ENCODE results near the gene TDRD7. TPM values are rescaled to one million over a fixed set of nuclear protein-coding genes. Genes with fewer than 3 reads are reported as not detected.

Gene TDRD7
- polyA plus RNA-seq, 1 donor = 23.0 TPM

GRCh38 chr9:97398999-97399758, 12.7 kb upstream of the TDRD7 start:
- no CpG with 5 or more reads among the region's 20 CpGs for WGBS (ENCODE audit: insufficient coverage, low lambda C conversion rate)
- no peak overlapping the region for H3K4me3 ChIP-seq (ENCODE audit: low read length)
- H3K27me3 ChIP-seq (ENCODE audit: control insufficient read depth, insufficient read depth, low read length) = no peaks in the 10 kb centered on the region
- no peak overlapping the region for H3K27ac ChIP-seq (ENCODE audit: low read length)
- peaks cover 8% of the 10 kb centered on the region for H3K9me3 ChIP-seq (ENCODE audit: control insufficient read depth, low read depth, low read length)
- no peaks in the 10 kb centered on the region for H3K36me3 ChIP-seq (ENCODE audit: control insufficient read depth, insufficient read depth, low read length)
- peak; percentile 70 to 76 for DNase-seq
- peaks cover 6% of the 10 kb centered on the region for H3K4me1 ChIP-seq (ENCODE audit: control insufficient read depth, insufficient read depth, low read length)

- no peaks in the 10 kb centered on the region for H3K27me3 ChIP-seq (ENCODE audit: control insufficient read depth, insufficient read depth, low read length)
- H3K36me3 ChIP-seq (ENCODE audit: control insufficient read depth, insufficient read depth, low read length) = no peaks in the 10 kb centered on the region
- DNase-seq = no peak
- WGBS (ENCODE audit: insufficient coverage, low lambda C conversion rate) = 100% methylated on average over 3 of the region's 4 CpGs
- H3K27ac ChIP-seq (ENCODE audit: low read length) = no peak overlapping the region
- H3K4me3 ChIP-seq (ENCODE audit: low read length) = no peak overlapping the region
- H3K4me1 ChIP-seq (ENCODE audit: control insufficient read depth, insufficient read depth, low read length) = peaks cover 29% of the 10 kb centered on the region
- H3K9me3 ChIP-seq (ENCODE audit: control insufficient read depth, low read depth, low read length) = peaks cover 9% of the 10 kb centered on the region
Measured at GRCh38 chr9:97403746-97404316, 8.1 kb upstream of the TDRD7 start.

- Histone ChIP-seq H3K9me3 (ENCODE audit: control insufficient read depth, low read depth, low read length) (peaks cover 9% of the 10 kb centered on the region), H3K4me3 (ENCODE audit: low read length) (no peak overlapping the region), H3K4me1 (ENCODE audit: control insufficient read depth, insufficient read depth, low read length) (peaks cover 25% of the 10 kb centered on the region), H3K27ac (ENCODE audit: low read length) (peak overlapping the region; percentile 84), H3K27me3 (ENCODE audit: control insufficient read depth, insufficient read depth, low read length) (no peaks in the 10 kb centered on the region), H3K36me3 (ENCODE audit: control insufficient read depth, insufficient read depth, low read length) (no peaks in the 10 kb centered on the region)
- DNase-seq = no peak
- WGBS (ENCODE audit: insufficient coverage, low lambda C conversion rate) = 56% methylated on average over 1 of the region's 2 CpGs
Measured at GRCh38 chr9:97405551-97405950, 6.3 kb upstream of the TDRD7 start.

- H3K27me3 ChIP-seq (ENCODE audit: control insufficient read depth, insufficient read depth, low read length) = no peaks in the 10 kb centered on the region
- peak overlapping the region; percentile 84 for H3K27ac ChIP-seq (ENCODE audit: low read length)
- H3K4me1 ChIP-seq (ENCODE audit: control insufficient read depth, insufficient read depth, low read length) = peaks cover 28% of the 10 kb centered on the region
- DNase-seq = peak in 1 of 2 donors; percentile 76
- peaks cover 9% of the 10 kb centered on the region for H3K9me3 ChIP-seq (ENCODE audit: control insufficient read depth, low read depth, low read length)
- no peak overlapping the region for H3K4me3 ChIP-seq (ENCODE audit: low read length)
- WGBS (ENCODE audit: insufficient coverage, low lambda C conversion rate) = 20% methylated on average over 2 of the region's 3 CpGs
- no peaks in the 10 kb centered on the region for H3K36me3 ChIP-seq (ENCODE audit: control insufficient read depth, insufficient read depth, low read length)
Measured at GRCh38 chr9:97406620-97407177, 5.2 kb upstream of the TDRD7 start.

GRCh38 chr9:97408562-97408961, 3.3 kb upstream of the TDRD7 start:
- peaks cover 7% of the 10 kb centered on the region for H3K9me3 ChIP-seq (ENCODE audit: control insufficient read depth, low read depth, low read length)
- WGBS (ENCODE audit: insufficient coverage, low lambda C conversion rate) = no CpG with 5 or more reads among the region's 4 CpGs

GRCh38 chr9:97411440-97411788, 482 bp upstream of the TDRD7 start:
- DNase-seq = no peak
- Histone ChIP-seq H3K9me3 (ENCODE audit: control insufficient read depth, low read depth, low read length) (no peaks in the 10 kb centered on the region), H3K36me3 (ENCODE audit: control insufficient read depth, insufficient read depth, low read length) (no peaks in the 10 kb centered on the region), H3K27me3 (ENCODE audit: control insufficient read depth, insufficient read depth, low read length) (no peaks in the 10 kb centered on the region), H3K4me3 (ENCODE audit: low read length) (peak overlapping the region; percentile 38), H3K27ac (ENCODE audit: low read length) (peak overlapping the region; percentile 26), H3K4me1 (ENCODE audit: control insufficient read depth, insufficient read depth, low read length) (peaks cover 24% of the 10 kb centered on the region)
- 17% methylated on average over 2 of the region's 3 CpGs for WGBS (ENCODE audit: insufficient coverage, low lambda C conversion rate)

More at GRCh38 chr9:97408562-97408961, 3.3 kb upstream of the TDRD7 start:
- Histone ChIP-seq H3K27ac (ENCODE audit: low read length) (no peak overlapping the region), H3K36me3 (ENCODE audit: control insufficient read depth, insufficient read depth, low read length) (no peaks in the 10 kb centered on the region), H3K4me3 (ENCODE audit: low read length) (no peak overlapping the region), H3K4me1 (ENCODE audit: control insufficient read depth, insufficient read depth, low read length) (peaks cover 29% of the 10 kb centered on the region), H3K27me3 (ENCODE audit: control insufficient read depth, insufficient read depth, low read length) (no peaks in the 10 kb centered on the region)
- no peak for DNase-seq

GRCh38 chr9:97412626-97413385, 910 bp downstream of the TDRD7 start:
- H3K27me3 ChIP-seq (ENCODE audit: control insufficient read depth, insufficient read depth, low read length) = no peaks in the 10 kb centered on the region
- no peak for DNase-seq
- H3K4me3 ChIP-seq (ENCODE audit: low read length) = peak overlapping the region; percentile 93
- no peaks in the 10 kb centered on the region for H3K36me3 ChIP-seq (ENCODE audit: control insufficient read depth, insufficient read depth, low read length)
- no peaks in the 10 kb centered on the region for H3K9me3 ChIP-seq (ENCODE audit: control insufficient read depth, low read depth, low read length)
- 48% methylated on average over 2 of the region's 16 CpGs for WGBS (ENCODE audit: insufficient coverage, low lambda C conversion rate)
- peak overlapping the region; percentile 95 for H3K27ac ChIP-seq (ENCODE audit: low read length)
- H3K4me1 ChIP-seq (ENCODE audit: control insufficient read depth, insufficient read depth, low read length) = peaks cover 16% of the 10 kb centered on the region

GRCh38 chr9:97413462-97413861, 1.6 kb downstream of the TDRD7 start:
- Histone ChIP-seq H3K4me3 (ENCODE audit: low read length) (peak overlapping the region; percentile 93), H3K27ac (ENCODE audit: low read length) (peak overlapping the region; percentile 95)
- WGBS (ENCODE audit: insufficient coverage, low lambda C conversion rate) = no CpG with 5 or more reads among the region's 4 CpGs

GRCh38 chr9:97415146-97415545, 3.2 kb downstream of the TDRD7 start:
- Histone ChIP-seq H3K4me1 (ENCODE audit: control insufficient read depth, insufficient read depth, low read length) (peaks cover 33% of the 10 kb centered on the region), H3K36me3 (ENCODE audit: control insufficient read depth, insufficient read depth, low read length) (no peaks in the 10 kb centered on the region), H3K27me3 (ENCODE audit: control insufficient read depth, insufficient read depth, low read length) (no peaks in the 10 kb centered on the region), H3K4me3 (ENCODE audit: low read length) (no peak overlapping the region), H3K9me3 (ENCODE audit: control insufficient read depth, low read depth, low read length) (no peaks in the 10 kb centered on the region), H3K27ac (ENCODE audit: low read length) (peak overlapping the region; percentile 63)
- WGBS (ENCODE audit: insufficient coverage, low lambda C conversion rate) = 73% methylated on average over 1 of the region's 2 CpGs
- DNase-seq = peak in 1 of 2 donors; percentile 43

More at GRCh38 chr9:97413462-97413861, 1.6 kb downstream of the TDRD7 start:
- H3K9me3 ChIP-seq (ENCODE audit: control insufficient read depth, low read depth, low read length) = no peaks in the 10 kb centered on the region
- peaks cover 22% of the 10 kb centered on the region for H3K4me1 ChIP-seq (ENCODE audit: control insufficient read depth, insufficient read depth, low read length)
- H3K27me3 ChIP-seq (ENCODE audit: control insufficient read depth, insufficient read depth, low read length) = no peaks in the 10 kb centered on the region
- no peak for DNase-seq
- no peaks in the 10 kb centered on the region for H3K36me3 ChIP-seq (ENCODE audit: control insufficient read depth, insufficient read depth, low read length)

GRCh38 chr9:97418880-97419279, 7.0 kb downstream of the TDRD7 start:
- no CpG with 5 or more reads among the region's 3 CpGs for WGBS (ENCODE audit: insufficient coverage, low lambda C conversion rate)
- DNase-seq = no peak
- H3K36me3 ChIP-seq (ENCODE audit: control insufficient read depth, insufficient read depth, low read length) = no peaks in the 10 kb centered on the region
- H3K9me3 ChIP-seq (ENCODE audit: control insufficient read depth, low read depth, low read length) = no peaks in the 10 kb centered on the region
- no peaks in the 10 kb centered on the region for H3K27me3 ChIP-seq (ENCODE audit: control insufficient read depth, insufficient read depth, low read length)
- no peak overlapping the region for H3K4me3 ChIP-seq (ENCODE audit: low read length)
- peaks cover 27% of the 10 kb centered on the region for H3K4me1 ChIP-seq (ENCODE audit: control insufficient read depth, insufficient read depth, low read length)
- peak overlapping the region; percentile 37 for H3K27ac ChIP-seq (ENCODE audit: low read length)

All from large intestine (tissue), 3 donors.